ENCODE results near the gene HIVEP1. TPM values are rescaled to one million over a fixed set of nuclear protein-coding genes. Genes with fewer than 3 reads are reported as not detected.

HIVEP1 gene
- total and polyA plus RNA-seq, 4 donors, result 2.7 to 27.2 (median 6.2) TPM

DNA sequence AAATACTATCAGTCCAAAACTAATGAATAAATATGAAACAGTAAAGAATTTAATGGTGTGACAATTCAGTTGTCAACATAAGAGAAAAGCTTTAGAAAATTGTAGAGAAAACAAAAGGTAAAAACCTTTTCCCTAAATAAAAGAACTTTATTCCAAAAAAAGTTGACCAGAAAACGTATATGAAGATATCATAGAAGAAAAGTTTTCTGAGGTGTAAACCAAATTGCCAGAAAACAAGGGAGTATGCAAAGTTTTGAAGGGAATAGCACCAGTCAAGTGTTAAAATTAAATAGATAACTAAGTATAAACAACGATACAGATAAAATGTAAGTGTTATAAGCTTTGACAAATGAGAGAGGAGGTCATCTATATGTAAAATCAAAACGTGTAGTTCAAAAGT lies 104.9 kb downstream of the HIVEP1 start (continued):
- TF ChIP-seq, protein P1, sequence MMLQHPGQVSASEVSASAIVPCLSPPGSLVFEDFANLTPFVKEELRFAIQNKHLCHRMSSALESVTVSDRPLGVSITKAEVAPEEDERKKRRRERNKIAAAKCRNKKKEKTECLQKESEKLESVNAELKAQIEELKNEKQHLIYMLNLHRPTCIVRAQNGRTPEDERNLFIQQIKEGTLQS (IDR thresholded peaks at IDR 0.05), result no peak
- TF ChIP-seq FOXA2 (IDR thresholded peaks at IDR 0.05), result no peak

DNA sequence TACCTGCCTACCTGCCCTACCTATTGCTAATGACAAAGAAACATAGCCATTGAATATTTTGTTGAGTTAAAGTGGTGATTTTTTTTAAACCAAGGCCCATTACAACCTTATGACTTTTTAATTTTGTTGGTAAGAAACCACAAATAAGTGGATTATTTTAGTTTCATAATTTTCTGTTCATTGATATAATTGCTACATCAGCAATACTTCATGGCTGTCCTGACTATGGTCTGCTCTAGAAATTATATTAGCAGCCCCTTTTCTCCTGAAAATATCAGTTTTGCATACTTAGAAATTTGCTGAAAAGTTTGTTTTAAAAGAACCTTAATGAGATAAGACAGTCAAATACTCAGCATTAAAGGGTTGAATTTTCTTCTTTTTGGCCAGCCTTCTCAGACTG lies 106.5 kb downstream of the HIVEP1 start:
- no peaks in the 10 kb centered on the region for H3K4me1 ChIP-seq (ENCODE audit: control insufficient read depth in 4 of 4, insufficient read depth in 4 of 4, low read length in 3 of 4)
- no peaks in the 10 kb centered on the region for H3K9me3 ChIP-seq (ENCODE audit: control insufficient read depth in 4 of 4, low read length in 3 of 4)
- H3K4me3 ChIP-seq (ENCODE audit: low read depth in 1 of 3, low read length in 3 of 3), result no peak overlapping the region
- H3K27me3 ChIP-seq (ENCODE audit: control insufficient read depth in 4 of 4, insufficient read depth in 4 of 4, low read length in 3 of 4), result no peaks in the 10 kb centered on the region
- peaks cover 3 to 33% (median 21%) of the 10 kb centered on the region in 4 donors for H3K36me3 ChIP-seq (ENCODE audit: control insufficient read depth in 4 of 4, insufficient read depth in 3 of 4, low read depth in 1 of 4, low read length in 3 of 4)
- no peak overlapping the region for H3K9ac ChIP-seq (ENCODE audit: low read depth in 1 of 2, low read length in 2 of 2)
- TF ChIP-seq, protein P2, sequence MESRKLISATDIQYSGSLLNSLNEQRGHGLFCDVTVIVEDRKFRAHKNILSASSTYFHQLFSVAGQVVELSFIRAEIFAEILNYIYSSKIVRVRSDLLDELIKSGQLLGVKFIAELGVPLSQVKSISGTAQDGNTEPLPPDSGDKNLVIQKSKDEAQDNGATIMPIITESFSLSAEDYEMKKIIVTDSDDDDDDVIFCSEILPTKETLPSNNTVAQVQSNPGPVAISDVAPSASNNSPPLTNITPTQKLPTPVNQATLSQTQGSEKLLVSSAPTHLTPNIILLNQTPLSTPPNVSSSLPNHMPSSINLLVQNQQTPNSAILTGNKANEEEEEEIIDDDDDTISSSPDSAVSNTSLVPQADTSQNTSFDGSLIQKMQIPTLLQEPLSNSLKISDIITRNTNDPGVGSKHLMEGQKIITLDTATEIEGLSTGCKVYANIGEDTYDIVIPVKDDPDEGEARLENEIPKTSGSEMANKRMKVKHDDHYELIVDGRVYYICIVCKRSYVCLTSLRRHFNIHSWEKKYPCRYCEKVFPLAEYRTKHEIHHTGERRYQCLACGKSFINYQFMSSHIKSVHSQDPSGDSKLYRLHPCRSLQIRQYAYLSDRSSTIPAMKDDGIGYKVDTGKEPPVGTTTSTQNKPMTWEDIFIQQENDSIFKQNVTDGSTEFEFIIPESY (IDR thresholded peaks at IDR 0.05), result no peak
- no peak for TF ChIP-seq HNF4A (conservative IDR thresholded peaks at IDR 0.05)
- DNase-seq (ENCODE audit: low spot score), result no peak
- no peak overlapping the region for H3K27ac ChIP-seq (ENCODE audit: low read depth in 1 of 2, low read length in 2 of 2)

DNA sequence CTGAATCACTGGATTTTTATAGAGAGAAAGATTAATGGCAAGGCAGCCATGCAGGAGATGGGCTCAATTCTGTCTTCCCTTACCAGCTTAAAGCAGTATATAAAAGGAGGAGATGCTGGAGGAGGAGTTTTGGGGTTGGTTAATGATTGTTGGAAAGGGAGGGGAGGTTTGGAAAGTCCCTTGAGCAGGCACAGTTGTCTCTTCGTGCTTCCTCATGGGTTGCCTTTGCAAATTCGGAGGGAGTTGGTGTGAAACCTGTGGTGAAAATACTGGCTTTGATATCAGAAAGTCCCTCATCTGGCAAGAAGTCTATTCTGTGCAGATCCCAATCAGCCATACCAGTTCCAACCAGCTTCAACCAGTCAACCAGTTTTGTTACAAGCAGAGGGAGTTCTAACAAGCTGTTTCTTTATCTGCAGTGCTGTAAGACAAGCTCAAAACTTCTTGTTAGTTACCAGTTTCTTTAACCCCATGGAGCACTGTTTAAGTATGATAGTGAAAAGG lies 107.0 kb downstream of the HIVEP1 start:
- H3K9me3 ChIP-seq (ENCODE audit: control insufficient read depth in 4 of 4, low read length in 3 of 4), result no peaks in the 10 kb centered on the region
- TF ChIP-seq, protein P3, sequence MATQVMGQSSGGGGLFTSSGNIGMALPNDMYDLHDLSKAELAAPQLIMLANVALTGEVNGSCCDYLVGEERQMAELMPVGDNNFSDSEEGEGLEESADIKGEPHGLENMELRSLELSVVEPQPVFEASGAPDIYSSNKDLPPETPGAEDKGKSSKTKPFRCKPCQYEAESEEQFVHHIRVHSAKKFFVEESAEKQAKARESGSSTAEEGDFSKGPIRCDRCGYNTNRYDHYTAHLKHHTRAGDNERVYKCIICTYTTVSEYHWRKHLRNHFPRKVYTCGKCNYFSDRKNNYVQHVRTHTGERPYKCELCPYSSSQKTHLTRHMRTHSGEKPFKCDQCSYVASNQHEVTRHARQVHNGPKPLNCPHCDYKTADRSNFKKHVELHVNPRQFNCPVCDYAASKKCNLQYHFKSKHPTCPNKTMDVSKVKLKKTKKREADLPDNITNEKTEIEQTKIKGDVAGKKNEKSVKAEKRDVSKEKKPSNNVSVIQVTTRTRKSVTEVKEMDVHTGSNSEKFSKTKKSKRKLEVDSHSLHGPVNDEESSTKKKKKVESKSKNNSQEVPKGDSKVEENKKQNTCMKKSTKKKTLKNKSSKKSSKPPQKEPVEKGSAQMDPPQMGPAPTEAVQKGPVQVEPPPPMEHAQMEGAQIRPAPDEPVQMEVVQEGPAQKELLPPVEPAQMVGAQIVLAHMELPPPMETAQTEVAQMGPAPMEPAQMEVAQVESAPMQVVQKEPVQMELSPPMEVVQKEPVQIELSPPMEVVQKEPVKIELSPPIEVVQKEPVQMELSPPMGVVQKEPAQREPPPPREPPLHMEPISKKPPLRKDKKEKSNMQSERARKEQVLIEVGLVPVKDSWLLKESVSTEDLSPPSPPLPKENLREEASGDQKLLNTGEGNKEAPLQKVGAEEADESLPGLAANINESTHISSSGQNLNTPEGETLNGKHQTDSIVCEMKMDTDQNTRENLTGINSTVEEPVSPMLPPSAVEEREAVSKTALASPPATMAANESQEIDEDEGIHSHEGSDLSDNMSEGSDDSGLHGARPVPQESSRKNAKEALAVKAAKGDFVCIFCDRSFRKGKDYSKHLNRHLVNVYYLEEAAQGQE (IDR thresholded peaks at IDR 0.05), result no peak
- TF ChIP-seq FOXA2 (IDR thresholded peaks at IDR 0.05), result no peak
- TF ChIP-seq HNF4G (IDR thresholded peaks at IDR 0.05), result no peak
- no peak for TF ChIP-seq FOXA1 (IDR thresholded peaks at IDR 0.05)
- no peak for TF ChIP-seq SP1 (IDR thresholded peaks at IDR 0.05)
- TF ChIP-seq, protein P4, sequence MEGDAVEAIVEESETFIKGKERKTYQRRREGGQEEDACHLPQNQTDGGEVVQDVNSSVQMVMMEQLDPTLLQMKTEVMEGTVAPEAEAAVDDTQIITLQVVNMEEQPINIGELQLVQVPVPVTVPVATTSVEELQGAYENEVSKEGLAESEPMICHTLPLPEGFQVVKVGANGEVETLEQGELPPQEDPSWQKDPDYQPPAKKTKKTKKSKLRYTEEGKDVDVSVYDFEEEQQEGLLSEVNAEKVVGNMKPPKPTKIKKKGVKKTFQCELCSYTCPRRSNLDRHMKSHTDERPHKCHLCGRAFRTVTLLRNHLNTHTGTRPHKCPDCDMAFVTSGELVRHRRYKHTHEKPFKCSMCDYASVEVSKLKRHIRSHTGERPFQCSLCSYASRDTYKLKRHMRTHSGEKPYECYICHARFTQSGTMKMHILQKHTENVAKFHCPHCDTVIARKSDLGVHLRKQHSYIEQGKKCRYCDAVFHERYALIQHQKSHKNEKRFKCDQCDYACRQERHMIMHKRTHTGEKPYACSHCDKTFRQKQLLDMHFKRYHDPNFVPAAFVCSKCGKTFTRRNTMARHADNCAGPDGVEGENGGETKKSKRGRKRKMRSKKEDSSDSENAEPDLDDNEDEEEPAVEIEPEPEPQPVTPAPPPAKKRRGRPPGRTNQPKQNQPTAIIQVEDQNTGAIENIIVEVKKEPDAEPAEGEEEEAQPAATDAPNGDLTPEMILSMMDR (IDR thresholded peaks at IDR 0.05; ENCODE audit: low read depth, low read length, missing input control), result no peak
- TF ChIP-seq RXRA (IDR thresholded peaks at IDR 0.05), result no peak
- no peak for TF ChIP-seq JUND (IDR thresholded peaks at IDR 0.05)
- TF ChIP-seq TAF1 (conservative IDR thresholded peaks at IDR 0.05), result no peak
- no peak for TF ChIP-seq NR2F2 (IDR thresholded peaks at IDR 0.05)
- TF ChIP-seq YY1 (IDR thresholded peaks at IDR 0.05), result no peak
- no peak for TF ChIP-seq EGR1 (IDR thresholded peaks at IDR 0.05; ENCODE audit: low read depth in 2 of 2)
- TF ChIP-seq, protein P1 (IDR thresholded peaks at IDR 0.05), result no peak
- no peak for TF ChIP-seq RAD21 (IDR thresholded peaks at IDR 0.05)
- no peak for TF ChIP-seq GABPA (IDR thresholded peaks at IDR 0.05 in 1 of 2, conservative IDR thresholded peaks at IDR 0.05 in 1 of 2)
- TF ChIP-seq, protein P2 (IDR thresholded peaks at IDR 0.05), result no peak
- no peak for TF ChIP-seq HNF4A (conservative IDR thresholded peaks at IDR 0.05)
- peaks cover 3 to 35% (median 21%) of the 10 kb centered on the region in 4 donors for H3K36me3 ChIP-seq (ENCODE audit: control insufficient read depth in 4 of 4, insufficient read depth in 3 of 4, low read depth in 1 of 4, low read length in 3 of 4)
- no peak for DNase-seq (ENCODE audit: low spot score)
- H3K9ac ChIP-seq (ENCODE audit: low read depth in 1 of 2, low read length in 2 of 2), result peak overlapping the region in 1 of 2 donors; percentile 5
- H3K27me3 ChIP-seq (ENCODE audit: control insufficient read depth in 4 of 4, insufficient read depth in 4 of 4, low read length in 3 of 4), result no peaks in the 10 kb centered on the region
- 20% methylated on average over 2 of the region's 2 CpGs for WGBS
- H3K27ac ChIP-seq (ENCODE audit: low read depth in 1 of 2, low read length in 2 of 2), result no peak overlapping the region
- H3K4me3 ChIP-seq (ENCODE audit: low read depth in 1 of 3, low read length in 3 of 3), result no peak overlapping the region
- H3K4me1 ChIP-seq (ENCODE audit: control insufficient read depth in 4 of 4, insufficient read depth in 4 of 4, low read length in 3 of 4), result no peaks in the 10 kb centered on the region
